ENCODE measurements around the gene DSCAML1.

GRCh38 chr11:117626576-117626975 lies 170.4 kb downstream of the DSCAML1 start:
- TF ChIP-seq CTCF (IDR thresholded peaks at IDR 0.05; ENCODE audit: control extremely low read depth in 1 of 3, insufficient read depth in 1 of 3, low read depth in 1 of 3, low read length in 3 of 3): no peak
- no peak for TF ChIP-seq PHF8 (conservative IDR thresholded peaks at IDR 0.05; ENCODE audit: low read depth, low read length)
- no peak for TF ChIP-seq POLR2A (IDR thresholded peaks at IDR 0.05; ENCODE audit: control extremely low read depth in 1 of 2, low read depth in 2 of 2, low read length in 2 of 2)
- TF ChIP-seq YY1 (IDR thresholded peaks at IDR 0.05; ENCODE audit: low read depth, low read length): no peak
- no peak for TF ChIP-seq EZH2 (IDR thresholded peaks at IDR 0.05; ENCODE audit: low read depth, low read length, severe bottlenecking)
- no peak for TF ChIP-seq RFX5 (IDR thresholded peaks at IDR 0.05; ENCODE audit: borderline replicate concordance, low read depth, low read length)

All from H1 (cell line).